H4 (cell line): ENCODE results near the gene PTGS2. TPM values are rescaled to one million over a fixed set of nuclear protein-coding genes. Genes with fewer than 3 reads are reported as not detected.
"Not testable (repeated sequence)": the region's sequence is repeated elsewhere in the genome, so short reads cannot be mapped to it uniquely, and the experiment has no call there.

ENCODE experiments used
- DNase-seq: peaks from one replicate; pipeline ENCODE4 v3.0.0-alpha.2; 2015; ENCODE audit warnings: low spot score
- total RNA-seq: library from RNA; depleted of rRNA; stranded (reverse); fragments of >200 nt; shearing (Covaris generic); gene quantifications from 2 replicates; pipeline ENCODE4 v1.2.3, GENCODE V29; 2014

PTGS2 gene
- total RNA-seq, 1 experiment from 2014 or later = 22.1 TPM

- DNase-seq = no peak
Measured at GRCh38 chr1:186670297-186671135, 9.7 kb downstream of the PTGS2 start.

GRCh38 chr1:186669784-186670183 is 10.4 kb downstream of the PTGS2 start:
- not testable (repeated sequence) for DNase-seq

- DNase-seq = not testable (repeated sequence)
Measured at GRCh38 chr1:186664217-186664616, 16.0 kb downstream of the PTGS2 start.

- DNase-seq = no peak
Measured at GRCh38 chr1:186662752-186663151, 17.5 kb downstream of the PTGS2 start.

- DNase-seq = no peak
Measured at GRCh38 chr1:186659890-186660341, 20.3 kb downstream of the PTGS2 start.

- DNase-seq = no peak
Measured at GRCh38 chr1:186658999-186659398, 21.2 kb downstream of the PTGS2 start.

GRCh38 chr1:186657481-186657880 is 22.7 kb downstream of the PTGS2 start:
- DNase-seq = no peak

- no peak for DNase-seq
Measured at GRCh38 chr1:186655876-186656275, 24.3 kb downstream of the PTGS2 start.

- DNase-seq = no peak
Measured at GRCh38 chr1:186654741-186655140, 25.5 kb downstream of the PTGS2 start.

- DNase-seq = no peak
Measured at GRCh38 chr1:186653312-186653711, 26.9 kb downstream of the PTGS2 start.

GRCh38 chr1:186648613-186649012 is 31.6 kb downstream of the PTGS2 start:
- no peak for DNase-seq

- DNase-seq = not testable (repeated sequence)
Measured at GRCh38 chr1:186647985-186648384, 32.2 kb downstream of the PTGS2 start.

GRCh38 chr1:186643614-186644013 is 36.6 kb downstream of the PTGS2 start:
- no peak for DNase-seq

- not testable (repeated sequence) for DNase-seq
Measured at GRCh38 chr1:186637567-186637966, 42.7 kb downstream of the PTGS2 start.

GRCh38 chr1:186636786-186637185 is 43.4 kb downstream of the PTGS2 start:
- DNase-seq = no peak

- no peak for DNase-seq
Measured at GRCh38 chr1:186634511-186634910, 45.7 kb downstream of the PTGS2 start.

GRCh38 chr1:186633116-186633515 is 47.1 kb downstream of the PTGS2 start:
- no peak for DNase-seq

- no peak for DNase-seq
Measured at GRCh38 chr1:186629341-186629740, 50.9 kb downstream of the PTGS2 start.

- DNase-seq = no peak
Measured at GRCh38 chr1:186628910-186629309, 51.3 kb downstream of the PTGS2 start.

- DNase-seq = peak; percentile 13
Measured at GRCh38 chr1:186627019-186627418, 53.2 kb downstream of the PTGS2 start.

- no peak for DNase-seq
Measured at GRCh38 chr1:186626356-186626932, 53.8 kb downstream of the PTGS2 start.

GRCh38 chr1:186623551-186623950 is 56.7 kb downstream of the PTGS2 start:
- no peak for DNase-seq
